ENCODE results near the gene GRK1. TPM values are rescaled to one million over a fixed set of nuclear protein-coding genes. Genes with fewer than 3 reads are reported as not detected.

GRK1 gene
- polyA plus RNA-seq, 1 experiment: not detected

- peaks cover 3% of the 10 kb centered on the region for H3K9me3 ChIP-seq (ENCODE audit: control insufficient read depth, insufficient read depth, low read length)
- H3K27me3 ChIP-seq (ENCODE audit: control insufficient read depth, insufficient read depth, low read length): peaks cover 4% of the 10 kb centered on the region
- TF ChIP-seq CTCF (IDR thresholded peaks at IDR 0.05; ENCODE audit: low read depth, low read length): no peak
- CTCF ChIA-PET: no interaction called here
- POLR2A ChIA-PET: no interaction called here
- no peak overlapping the region for H3K27ac ChIP-seq (ENCODE audit: low read depth, low read length)
- no peak for DNase-seq (ENCODE audit: low read depth, low spot score)
- no peak overlapping the region for H3K4me3 ChIP-seq (ENCODE audit: low read depth, low read length)
Observed at GRCh38 chr13:113656003-113656588, 10.9 kb upstream of the GRK1 start.

- no peak for TF ChIP-seq CTCF (IDR thresholded peaks at IDR 0.05; ENCODE audit: low read depth, low read length)
- H3K4me3 ChIP-seq (ENCODE audit: low read depth, low read length): no peak overlapping the region
- no peak for DNase-seq (ENCODE audit: low read depth, low spot score)
- H3K27me3 ChIP-seq (ENCODE audit: control insufficient read depth, insufficient read depth, low read length): peaks cover 4% of the 10 kb centered on the region
- CTCF ChIA-PET: no interaction called here
- no peak overlapping the region for H3K27ac ChIP-seq (ENCODE audit: low read depth, low read length)
- POLR2A ChIA-PET: no interaction called here
- peaks cover 3% of the 10 kb centered on the region for H3K9me3 ChIP-seq (ENCODE audit: control insufficient read depth, insufficient read depth, low read length)
Observed at GRCh38 chr13:113656831-113657671, 10.0 kb upstream of the GRK1 start.

- POLR2A ChIA-PET: no interaction called here
- no peak for DNase-seq (ENCODE audit: low read depth, low spot score)
- CTCF ChIA-PET: no interaction called here
- Histone ChIP-seq H3K27ac (ENCODE audit: low read depth, low read length) (no peak within 1 kb of the TSS), H3K27me3 (ENCODE audit: control insufficient read depth, insufficient read depth, low read length) (peaks cover 4% of the 10 kb centered on the region), H3K4me3 (ENCODE audit: low read depth, low read length) (no peak within 1 kb of the TSS), H3K9me3 (ENCODE audit: control insufficient read depth, insufficient read depth, low read length) (peaks cover 3% of the 10 kb centered on the region)
- no peak for TF ChIP-seq CTCF (IDR thresholded peaks at IDR 0.05; ENCODE audit: low read depth, low read length)
Observed at GRCh38 chr13:113657851-113658741, 8.9 kb upstream of the GRK1 start, which contains the start of gene ATP4B. TSS of gene ATP4B (minus strand) at chr13:113658198. CDS start at chr13:113658144, 54 bp downstream.

DNA sequence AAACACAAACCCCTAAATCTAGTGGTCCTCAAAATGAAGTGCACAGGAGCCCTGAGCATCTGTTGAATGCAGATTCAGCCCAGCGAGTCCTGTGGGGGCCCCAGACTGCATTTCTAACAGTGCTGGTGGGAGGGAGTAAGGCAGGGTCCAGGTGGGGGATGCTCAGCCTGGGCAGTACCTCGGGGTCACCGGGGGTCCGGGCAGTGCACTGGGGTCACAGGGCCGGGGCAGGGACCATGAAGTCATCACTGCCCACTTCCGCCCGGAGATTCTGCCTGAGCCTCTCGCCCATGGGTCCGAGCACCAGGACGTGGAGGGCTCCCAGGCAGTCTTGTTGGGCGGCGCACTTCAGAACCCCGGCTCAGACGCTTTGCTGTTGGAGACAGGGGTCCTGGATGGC lies 8.2 kb upstream of the GRK1 start:
- ChIA-PET POLR2A (no interaction called here), CTCF (no interaction called here)

More for the DNA sequence above, 8.2 kb upstream of the GRK1 start:
- H3K27me3 ChIP-seq (ENCODE audit: control insufficient read depth, insufficient read depth, low read length): peaks cover 4% of the 10 kb centered on the region
- no peak overlapping the region for H3K27ac ChIP-seq (ENCODE audit: low read depth, low read length)
- H3K9me3 ChIP-seq (ENCODE audit: control insufficient read depth, insufficient read depth, low read length): peaks cover 3% of the 10 kb centered on the region
- DNase-seq (ENCODE audit: low read depth, low spot score): no peak
- no peak for TF ChIP-seq CTCF (IDR thresholded peaks at IDR 0.05; ENCODE audit: low read depth, low read length)
- H3K4me3 ChIP-seq (ENCODE audit: low read depth, low read length): no peak overlapping the region

Measured in AG04450 (cell line).